SK-N-DZ (cell line): ENCODE measurements around the gene SPTBN5.

ENCODE experiments used
- DNase-seq: peaks from one replicate; pipeline ENCODE4 v3.0.0-alpha.2; 2015; ENCODE audit warnings: low spot score

Gene SPTBN5

DNA sequence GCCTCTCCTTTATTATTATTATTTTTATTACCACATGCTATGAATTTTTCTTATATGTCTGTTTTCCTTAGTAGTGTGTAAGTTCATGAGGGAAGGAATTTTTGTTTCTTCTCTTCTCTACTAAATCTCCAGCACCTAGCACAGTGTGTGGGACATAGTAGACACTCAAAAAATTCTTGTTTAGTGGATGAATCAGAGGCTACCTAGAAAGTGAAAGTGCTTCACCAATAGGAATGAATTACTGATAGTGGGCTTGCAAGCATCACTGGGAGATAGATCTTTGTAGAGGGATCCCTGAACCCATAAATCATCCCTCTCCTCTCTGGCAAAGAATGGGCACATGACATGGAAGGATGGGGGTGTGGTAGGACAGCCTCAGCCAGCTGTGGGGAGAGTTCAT is 8.5 kb downstream of the SPTBN5 start:
- DNase-seq = no peak

GRCh38 chr15:41884458-41884857 is 9.4 kb downstream of the SPTBN5 start:
- no peak for DNase-seq

- DNase-seq = no peak
Observed at GRCh38 chr15:41883484-41883825, 10.4 kb downstream of the SPTBN5 start.

DNA sequence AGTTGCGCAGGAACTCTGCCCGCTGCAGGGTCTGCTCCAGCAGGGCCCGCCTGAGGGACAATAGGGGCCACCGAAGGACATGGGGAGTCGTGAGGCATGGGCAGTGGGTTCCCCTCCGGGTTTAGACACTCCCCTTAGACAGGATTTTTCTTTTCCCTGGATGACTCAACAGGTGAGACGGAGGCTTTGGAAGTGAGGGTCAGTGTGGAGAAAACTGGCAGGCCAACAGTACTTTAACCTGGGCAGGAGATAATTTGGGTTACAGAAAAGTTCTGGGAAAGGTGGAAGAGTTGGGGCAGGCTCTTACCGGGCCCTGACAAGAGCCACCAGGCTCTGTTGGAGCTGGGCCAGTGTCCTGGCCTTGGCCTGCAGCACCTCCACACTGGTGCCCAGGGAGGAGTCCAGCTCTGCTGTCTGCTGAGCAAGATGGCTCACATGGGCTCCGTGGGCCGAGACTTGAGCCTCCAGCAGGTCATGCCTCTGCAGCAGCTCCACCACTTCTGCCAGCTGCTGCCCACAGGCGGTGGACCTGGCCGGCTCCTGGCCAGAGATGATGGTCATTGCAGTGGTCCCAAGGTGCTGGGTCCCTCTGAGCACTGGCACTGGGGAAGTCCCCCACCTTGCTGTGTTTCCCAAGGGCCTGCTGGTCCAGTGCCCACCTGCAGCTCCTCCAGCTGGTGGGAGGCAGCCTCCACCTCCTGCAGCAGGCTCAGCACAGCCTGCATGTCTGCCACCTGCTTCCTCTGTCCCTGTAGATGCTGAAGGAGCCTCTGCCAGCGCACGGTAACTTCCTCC is 11.0 kb downstream of the SPTBN5 start:
- no peak for DNase-seq

DNA sequence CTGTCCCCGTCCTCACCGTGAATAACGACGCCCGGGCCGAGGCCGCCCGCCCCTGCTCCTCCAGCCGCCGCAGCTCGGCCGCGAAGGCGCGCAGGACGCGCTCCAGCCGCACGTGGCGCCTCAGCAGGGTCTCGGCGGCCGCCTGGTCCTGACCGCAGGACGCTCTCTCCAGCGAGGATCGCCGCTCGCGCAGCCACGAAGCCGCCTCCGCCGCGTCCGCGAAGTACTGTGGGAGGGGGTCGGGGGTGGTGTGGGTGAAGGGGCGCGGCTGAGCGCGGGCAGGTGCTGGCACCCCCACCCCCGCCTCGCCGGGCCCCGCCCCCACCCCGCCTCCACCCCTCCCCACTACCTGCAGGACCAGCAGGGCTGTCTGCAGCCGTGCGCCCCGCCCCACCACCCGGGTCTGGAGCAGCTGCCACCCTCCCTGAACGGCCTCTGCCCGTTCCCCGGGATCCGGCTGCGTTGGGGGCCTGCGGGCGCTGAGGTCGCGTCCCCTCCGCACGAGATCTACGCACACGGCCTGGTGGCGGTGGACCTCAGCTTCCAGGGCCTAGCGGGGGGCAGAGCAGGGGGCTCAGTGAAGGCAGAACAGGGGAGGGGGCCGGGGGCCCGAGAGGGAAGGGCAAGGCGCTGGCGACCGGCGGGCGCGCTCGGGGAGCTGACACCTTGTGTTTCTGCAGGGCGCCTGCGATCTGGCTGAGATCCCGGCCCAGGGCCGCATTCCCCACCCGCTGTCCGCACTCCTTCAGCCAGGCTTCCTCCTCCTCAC is 11.7 kb downstream of the SPTBN5 start:
- no peak for DNase-seq

DNA sequence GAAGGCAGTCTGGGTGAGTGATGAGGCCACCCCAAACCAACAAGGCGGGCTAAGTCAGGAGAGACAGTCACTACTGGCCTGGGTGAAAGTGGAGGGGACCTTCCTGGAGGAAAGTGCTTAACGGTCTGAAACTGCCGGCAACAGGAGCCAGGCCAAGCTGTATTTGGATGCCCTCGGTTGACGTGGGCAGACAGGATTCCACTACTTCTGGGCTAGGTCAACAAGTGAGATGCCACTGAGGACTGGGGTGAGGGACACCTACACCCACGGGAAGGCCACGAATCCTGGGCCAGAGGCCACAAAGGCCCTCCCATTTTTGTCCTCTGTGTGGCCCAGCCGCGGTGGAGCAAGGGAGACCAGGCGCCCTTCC is 12.3 kb downstream of the SPTBN5 start:
- DNase-seq = no peak

GRCh38 chr15:41881086-41881485 is 12.8 kb downstream of the SPTBN5 start:
- no peak for DNase-seq

DNA sequence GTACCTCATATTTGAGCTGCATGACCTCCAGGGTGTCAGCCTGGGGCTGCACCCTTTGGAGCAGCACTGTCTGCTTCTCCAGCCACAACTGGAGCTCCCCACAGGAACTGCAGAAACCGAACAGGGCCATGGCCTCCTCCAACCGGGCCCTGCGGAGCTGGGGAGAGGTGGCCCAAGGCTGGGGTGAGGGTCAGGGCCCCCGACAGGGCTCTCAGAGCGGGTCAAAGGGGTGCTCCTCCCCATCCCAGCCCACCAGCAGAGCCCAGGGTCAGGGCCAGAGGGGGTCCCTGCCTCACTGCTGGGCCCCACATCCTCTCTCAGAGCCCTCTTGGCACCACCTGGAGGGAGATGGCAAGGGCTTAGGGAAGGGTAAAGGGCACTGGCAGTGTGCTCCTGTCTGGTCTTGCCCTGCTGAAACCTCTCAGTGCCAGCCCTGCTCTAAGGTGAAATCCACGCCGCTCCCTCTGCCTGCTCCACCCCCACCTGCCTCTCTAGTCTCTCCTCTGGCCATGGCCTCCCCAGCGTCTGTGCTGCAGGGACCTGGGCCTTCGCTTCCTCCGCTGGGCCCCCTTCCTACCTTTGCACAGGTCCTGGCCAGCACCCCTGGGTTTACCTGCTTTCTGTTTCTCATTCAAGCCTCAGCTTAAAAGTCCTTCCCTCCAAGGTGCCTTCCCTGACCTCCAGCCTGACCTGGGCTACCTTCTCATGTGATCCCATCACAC is 13.5 kb downstream of the SPTBN5 start:
- no peak for DNase-seq

GRCh38 chr15:41879321-41879845 is 14.5 kb downstream of the SPTBN5 start:
- no peak for DNase-seq

DNA sequence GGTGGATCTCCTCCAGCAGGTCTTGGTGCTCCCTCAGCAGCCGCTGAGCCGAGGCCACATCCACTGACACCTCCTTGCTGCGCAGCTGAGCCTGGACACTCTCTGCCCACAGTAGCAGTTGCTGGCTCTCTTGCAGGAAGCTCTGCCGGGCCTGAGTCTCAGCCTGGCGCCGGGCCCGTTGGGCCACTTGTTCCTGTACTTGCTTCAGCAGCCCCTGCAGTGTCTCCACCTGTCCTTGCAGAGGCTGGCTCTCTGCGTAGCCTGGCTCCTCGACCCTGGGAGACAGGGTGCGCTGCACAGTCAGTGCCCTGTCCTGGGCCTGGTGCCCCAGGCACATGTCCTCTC is 15.5 kb downstream of the SPTBN5 start:
- DNase-seq = no peak

DNA sequence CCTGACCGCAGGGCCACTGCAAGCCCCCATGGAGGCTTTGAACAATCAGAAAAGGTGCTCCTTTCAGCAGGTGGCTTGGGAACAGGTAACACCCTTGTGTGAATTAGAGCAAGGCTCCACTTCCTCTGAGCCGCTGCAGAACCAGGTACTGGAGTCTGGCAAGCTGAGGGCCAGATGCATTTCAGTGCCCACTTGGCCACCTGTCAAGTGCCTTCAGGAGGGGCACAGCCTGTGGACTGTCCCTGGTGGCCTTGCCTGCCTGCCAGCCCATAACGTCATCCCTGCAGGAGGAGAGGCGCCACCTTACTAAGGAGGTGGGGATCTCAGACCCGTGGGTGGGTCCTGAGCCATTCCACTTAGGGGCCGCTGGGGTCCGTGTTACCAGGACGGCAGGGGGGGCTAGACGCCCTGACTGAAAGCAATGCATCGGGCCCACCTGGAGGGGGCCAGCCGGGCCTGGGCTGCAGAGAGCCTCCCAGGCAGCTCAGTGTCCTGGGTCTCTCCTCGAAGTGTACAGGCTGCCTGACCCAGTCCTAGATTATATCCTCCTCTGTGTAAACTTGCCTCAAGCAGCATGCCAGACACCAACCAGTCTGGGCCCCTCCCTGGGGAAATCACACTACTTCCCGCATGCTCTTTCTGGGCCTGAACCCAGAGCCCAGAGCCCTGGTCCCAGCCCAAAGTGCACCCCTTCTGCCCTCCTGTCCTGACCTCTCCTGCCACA is 16.1 kb downstream of the SPTBN5 start:
- DNase-seq = no peak

- no peak for DNase-seq
Observed at GRCh38 chr15:41876689-41877088, 17.2 kb downstream of the SPTBN5 start.

DNA sequence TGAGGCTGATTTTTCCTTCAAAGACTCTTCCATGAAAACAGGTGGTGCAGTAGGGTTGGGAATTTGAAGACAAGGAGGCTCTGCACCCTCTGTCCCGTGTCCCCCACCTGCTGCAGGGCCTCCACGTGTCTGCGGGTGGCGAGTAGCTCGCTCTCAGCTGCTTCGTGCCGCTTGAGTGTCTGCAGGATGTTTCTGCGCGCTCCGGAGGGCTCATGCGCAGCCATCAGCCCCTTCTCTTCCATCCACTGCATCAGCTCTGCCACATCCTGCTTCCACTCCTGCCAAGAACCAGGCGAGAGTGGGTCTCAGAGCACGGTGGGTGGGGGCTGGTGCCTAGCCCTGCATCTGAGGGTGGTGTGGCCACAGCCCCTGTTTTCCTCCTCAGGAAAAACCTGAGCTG is 17.8 kb downstream of the SPTBN5 start:
- no peak for DNase-seq

DNA sequence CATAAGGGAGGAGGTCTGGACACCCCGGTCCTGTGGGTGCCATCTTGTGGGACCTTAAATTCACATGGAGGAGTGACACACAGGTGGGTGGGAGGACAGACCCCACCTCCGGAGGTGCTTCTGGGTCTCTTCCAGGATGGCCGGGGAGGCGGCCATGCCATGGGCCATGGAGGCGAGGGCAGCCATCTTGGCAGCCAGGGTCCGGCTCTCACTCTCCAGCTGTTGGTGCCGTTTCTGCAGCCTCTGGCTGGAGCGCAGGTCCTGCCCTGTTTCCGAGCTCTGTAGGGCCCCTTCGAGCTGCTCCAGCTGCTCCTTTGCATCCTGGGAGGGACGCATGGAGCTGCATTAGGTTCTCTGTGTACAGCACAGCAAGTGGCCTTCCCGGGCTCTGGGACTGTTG is 19.1 kb downstream of the SPTBN5 start:
- DNase-seq = no peak

- DNase-seq = no peak
Observed at GRCh38 chr15:41873711-41874110, 20.1 kb downstream of the SPTBN5 start.

- no peak for DNase-seq
Observed at GRCh38 chr15:41872166-41872747, 21.6 kb downstream of the SPTBN5 start.

- no peak for DNase-seq
Observed at GRCh38 chr15:41871175-41871905, 22.5 kb downstream of the SPTBN5 start.

DNA sequence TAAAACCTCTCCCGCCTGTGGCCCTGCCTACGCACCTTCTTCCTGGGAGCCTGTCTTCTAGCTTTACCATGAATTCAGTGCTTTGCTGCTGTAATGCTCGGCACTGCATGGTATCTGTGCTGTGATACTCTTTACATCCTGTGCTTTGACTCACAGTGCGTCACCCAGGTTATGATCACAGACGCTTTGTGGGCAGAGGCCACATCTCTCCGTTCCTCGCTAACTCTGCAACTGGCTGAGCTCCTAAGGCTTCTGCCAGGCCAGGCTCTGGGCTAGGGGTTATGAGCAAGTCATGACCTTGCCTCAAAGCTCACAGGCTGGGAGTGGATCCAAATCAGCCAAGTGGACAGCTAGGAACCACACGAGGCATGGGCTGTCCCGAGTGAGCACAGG is 23.2 kb downstream of the SPTBN5 start:
- DNase-seq = no peak

GRCh38 chr15:41869770-41870688 is 23.8 kb downstream of the SPTBN5 start:
- no peak for DNase-seq

DNA sequence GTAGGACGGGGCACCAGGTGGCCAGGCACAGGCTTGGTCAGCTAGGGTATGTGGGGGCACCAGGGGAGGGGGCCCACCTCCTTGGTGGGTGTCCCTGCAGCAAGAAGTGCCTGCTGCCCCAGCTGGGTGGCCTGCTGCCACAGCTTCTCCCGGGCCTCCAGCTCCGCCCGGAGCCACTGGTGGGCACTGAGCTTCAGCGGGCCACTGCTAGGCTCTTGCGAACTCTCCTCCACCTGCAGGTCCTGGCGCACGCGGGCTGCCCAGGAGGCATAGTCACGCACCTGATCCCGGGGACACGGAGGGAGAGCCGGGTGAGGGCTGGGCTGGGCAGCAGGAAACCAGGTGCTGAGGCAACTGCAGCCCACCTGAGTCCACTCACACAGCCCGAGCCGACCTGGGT is 25.5 kb downstream of the SPTBN5 start:
- DNase-seq = no peak
